AG04450 (cell line): Measurements from ENCODE around the gene FAM200B. TPM values are rescaled to one million over a fixed set of nuclear protein-coding genes. Genes with fewer than 3 reads are reported as not detected.

ENCODE experiments used
- CTCF ChIA-PET: fragments of 300-600, 350-600 bp; formaldehyde crosslinking; extraction: SDS; loops from one replicate; lab custom pipeline; 2022; ENCODE audit warnings: antibody characterized with exemption, inconsistent platforms; lab: Charles Lee
- POLR2A ChIA-PET: fragments of 350-600 bp; formaldehyde crosslinking; extraction: SDS; loops from one replicate; lab custom pipeline; 2021; ENCODE audit warnings: antibody characterized with exemption, inconsistent platforms; lab: Yijun Ruan, JAX
- DNase-seq: peaks from one replicate; pipeline ENCODE4 v3.0.0-alpha.2; 2011; ENCODE audit warnings: low read depth, low spot score
- H3K27ac ChIP-seq: one replicate; pipeline ENCODE4 v1.5.1; 2012; ENCODE audit warnings: low read depth, low read length, control low read depth
- H3K27me3 ChIP-seq: one replicate; pipeline ENCODE4 v1.6.0; 2012; ENCODE audit warnings: low read length; ENCODE audit not compliant: control insufficient read depth, insufficient read depth
- H3K4me3 ChIP-seq: 2 replicates; pipeline ENCODE4 v1.5.1; 2011; ENCODE audit warnings: mild to moderate bottlenecking, low read depth, low read length, control low read depth
- H3K9me3 ChIP-seq: 2 replicates; pipeline ENCODE4 v1.5.1; 2012; ENCODE audit warnings: low read length; ENCODE audit not compliant: control insufficient read depth, insufficient read depth
- CTCF ChIP-seq: IDR thresholded peaks from 2 replicates; pipeline ENCODE4 v1.5.1; 2011; ENCODE audit warnings: low read depth, low read length, control low read depth, inconsistent platforms
- polyA plus RNA-seq: library from polyadenylated mRNA; depleted of rRNA; stranded (reverse); fragments of >200 nt; gene quantifications from 2 replicates; pipeline ENCODE4 v1.2.3, GENCODE V29; 2011; rRNA removed

FAM200B gene
- polyA plus RNA-seq, 1 experiment, result 47.3 TPM

GRCh38 chr4:15738877-15739276, 57.2 kb downstream of the FAM200B start:
- ChIA-PET CTCF (no interaction called here), POLR2A (interaction anchor here (0.7 kb wide), 1 partner anchor 76 kb away, joined by 4 read pairs; no protein-coding TSS in a partner anchor)
- DNase-seq, result no peak
- no peak overlapping the region for H3K27ac ChIP-seq
- no peaks in the 10 kb centered on the region for H3K27me3 ChIP-seq
- peaks cover 20% of the 10 kb centered on the region; the same call in 1 of the 2 replicates for H3K9me3 ChIP-seq
- TF ChIP-seq CTCF, result no peak
- H3K4me3 ChIP-seq, result no peak overlapping the region

Other genes with a start within 250 kb of the FAM200B start
- 33.8 and 40.7 TPM in 2 replicates for gene CC2D2A, start 211.9 kb upstream of the FAM200B start, polyA plus RNA-seq
- 40.4 and 56.4 TPM in 2 replicates for gene FBXL5, start 26.5 kb upstream of the FAM200B start, polyA plus RNA-seq
- 23.7 and 27.6 TPM in 2 replicates for gene BST1, start 21.2 kb downstream of the FAM200B start, polyA plus RNA-seq
- gene CD38, start 96.5 kb downstream of the FAM200B start, polyA plus RNA-seq, result 0.02 TPM in 1 of 2 replicates, not detected in the other